Type B pancreatic cell (in vitro differentiated cells): Measurements from ENCODE around the gene ADAT3. TPM values are rescaled to one million over a fixed set of nuclear protein-coding genes. Genes with fewer than 3 reads are reported as not detected.

ENCODE experiments used
- DNase-seq: peaks from one replicate; pipeline ENCODE4 v3.0.0; 2021; ENCODE audit warnings: mixed read lengths; ENCODE audit not compliant: unreplicated experiment; ENCODE audit errors: extremely low spot score
- H3K27ac Mint-ChIP-seq: 2 replicates; pipeline ENCODE4 v1.8.0; 2021; ENCODE audit warnings: mild to moderate bottlenecking, mixed read lengths
- H3K27me3 Mint-ChIP-seq: 2 replicates; pipeline ENCODE4 v1.8.0; 2021; ENCODE audit warnings: mixed read lengths
- H3K36me3 Mint-ChIP-seq: 2 replicates; pipeline ENCODE4 v1.8.0; 2021; ENCODE audit warnings: mixed read lengths
- H3K4me1 Mint-ChIP-seq: one replicate; pipeline ENCODE4 v1.8.0; 2021; ENCODE audit warnings: mixed read lengths; ENCODE audit not compliant: unreplicated experiment
- H3K4me3 Mint-ChIP-seq: 2 replicates; pipeline ENCODE4 v1.8.0; 2021; ENCODE audit warnings: mild to moderate bottlenecking, mixed read lengths
- H3K9me3 Mint-ChIP-seq: 2 replicates; pipeline ENCODE4 v1.8.0; 2021; ENCODE audit warnings: mixed read lengths
- CTCF ChIP-seq: fragments of 200-600 bp; sonication (generic); conservative IDR thresholded peaks from 2 replicates; pipeline ENCODE4 v1.5.0; 2021; ENCODE audit warnings: antibody characterized with exemption, mild to moderate bottlenecking
- total RNA-seq: library from RNA; stranded (reverse); gene quantifications from 2 replicates; pipeline ENCODE4 v1.2.1, GENCODE V29; 2021; ENCODE audit warnings: low replicate concordance

ADAT3 gene
- total RNA-seq, 1 donor from 2014 or later, result 12.1 TPM

- H3K4me3 Mint-ChIP-seq, result no peak overlapping the region
- DNase-seq, result no peak
- H3K36me3 Mint-ChIP-seq, result peaks cover 4% of the 10 kb centered on the region
- no peak overlapping the region for H3K27ac Mint-ChIP-seq
- H3K4me1 Mint-ChIP-seq, result peaks cover 13% of the 10 kb centered on the region
- TF ChIP-seq CTCF, result no peak
- no peaks in the 10 kb centered on the region for H3K9me3 Mint-ChIP-seq
- no peaks in the 10 kb centered on the region for H3K27me3 Mint-ChIP-seq
Measured at GRCh38 chr19:1950640-1951039, 45.4 kb downstream of the ADAT3 start.

GRCh38 chr19:1952635-1953034, 47.4 kb downstream of the ADAT3 start:
- H3K27ac Mint-ChIP-seq, result no peak overlapping the region
- H3K27me3 Mint-ChIP-seq, result no peaks in the 10 kb centered on the region
- DNase-seq, result no peak
- TF ChIP-seq CTCF, result no peak
- H3K4me3 Mint-ChIP-seq, result no peak overlapping the region
- H3K4me1 Mint-ChIP-seq, result peaks cover 9% of the 10 kb centered on the region
- no peaks in the 10 kb centered on the region for H3K9me3 Mint-ChIP-seq
- peaks cover 4% of the 10 kb centered on the region for H3K36me3 Mint-ChIP-seq

- no peak for DNase-seq
- Mint-ChIP-seq H3K4me3 (no peak overlapping the region), H3K36me3 (peaks cover 4% of the 10 kb centered on the region), H3K27me3 (no peaks in the 10 kb centered on the region), H3K27ac (no peak overlapping the region), H3K4me1 (peaks cover 9% of the 10 kb centered on the region), H3K9me3 (no peaks in the 10 kb centered on the region)
- TF ChIP-seq CTCF, result no peak
Measured at GRCh38 chr19:1953037-1953436, 47.8 kb downstream of the ADAT3 start.

GRCh38 chr19:1953441-1954094, 48.4 kb downstream of the ADAT3 start:
- H3K27ac Mint-ChIP-seq, result no peak overlapping the region
- no peaks in the 10 kb centered on the region for H3K9me3 Mint-ChIP-seq
- no peaks in the 10 kb centered on the region for H3K27me3 Mint-ChIP-seq
- peaks cover 4% of the 10 kb centered on the region for H3K36me3 Mint-ChIP-seq
- no peak for TF ChIP-seq CTCF
- no peak overlapping the region for H3K4me3 Mint-ChIP-seq
- peaks cover 7% of the 10 kb centered on the region for H3K4me1 Mint-ChIP-seq
- no peak for DNase-seq

- no peak for TF ChIP-seq CTCF
- peaks cover 4% of the 10 kb centered on the region for H3K4me1 Mint-ChIP-seq
- no peaks in the 10 kb centered on the region for H3K27me3 Mint-ChIP-seq
- H3K4me3 Mint-ChIP-seq, result no peak overlapping the region
- no peaks in the 10 kb centered on the region for H3K36me3 Mint-ChIP-seq
- no peaks in the 10 kb centered on the region for H3K9me3 Mint-ChIP-seq
- H3K27ac Mint-ChIP-seq, result no peak overlapping the region
- no peak for DNase-seq
Measured at GRCh38 chr19:1954532-1954933, 49.3 kb downstream of the ADAT3 start.
